Uterus (tissue), 4 donors: ENCODE results near the gene PCNP. TPM values are rescaled to one million over a fixed set of nuclear protein-coding genes. Genes with fewer than 3 reads are reported as not detected.
"Not testable (repeated sequence)": the region's sequence is repeated elsewhere in the genome, so short reads cannot be mapped to it uniquely, and the experiment has no call there.

Experiments
- DNase-seq, 2 donors: peaks; one replicate each; pipeline ENCODE4 v3.0.0-alpha.2; 2019 to 2020
- H3K27ac ChIP-seq, 2 donors: fragments of 200-600 bp; sonication (generic); 1 replicate in 1 of 2; 2 replicates in 1 of 2; pipeline ENCODE4 v1.5.1; 2016 to 2018
- H3K27me3 ChIP-seq, 2 donors: fragments of 200-600 bp; sonication (generic); one replicate each; pipeline ENCODE4 v1.5.1; 2018 to 2019; ENCODE audit warnings: control low read depth in 1 of 2
- H3K36me3 ChIP-seq, 2 donors: fragments of 200-600 bp; sonication (generic); one replicate each; pipeline ENCODE4 v1.5.1; 2019; ENCODE audit warnings: control low read depth in 1 of 2
- H3K4me1 ChIP-seq, 2 donors: fragments of 200-600 bp; sonication (generic); one replicate each; pipeline ENCODE4 v1.5.1; 2018 to 2019; ENCODE audit warnings: control low read depth in 1 of 2
- H3K4me3 ChIP-seq, 2 donors: fragments of 200-600 bp; sonication (generic); 1 replicate in 1 of 2; 2 replicates in 1 of 2; pipeline ENCODE4 v1.5.1; 2018 to 2019; ENCODE audit warnings: mild to moderate bottlenecking in 1 of 2
- H3K9me3 ChIP-seq, 2 donors: fragments of 200-600 bp; sonication (generic); one replicate each; pipeline ENCODE4 v1.5.1; 2019; ENCODE audit warnings: control low read depth in 1 of 2
- POLR2A ChIP-seq, 2 donors: fragments of 450-650 bp; IDR thresholded peaks; one replicate each; pipeline ENCODE4 v1.6.1; 2016; ENCODE audit warnings: antibody characterized with exemption in 2 of 2, mild to moderate bottlenecking in 1 of 2, moderate library complexity in 1 of 2
- intact Hi-C: fragments of 100-400 bp; cut with DNase I; formaldehyde crosslinking; loops from one replicate; pipeline ENCODE4 v1.15.1; 2023; ENCODE audit warnings: low total_unique reads
- total RNA-seq, 4 donors: library from RNA; depleted of rRNA in 3 of 4; stranded (reverse); fragments of >200 nt in 3 of 4; gene quantifications; one replicate each; pipeline versions ENCODE4 v1.1.0 to v1.2.4, GENCODE V29; 2014 to 2023
- TF ChIP-seq, protein P1 (sequence below), 4 experiments: fragments of 200-600 bp in 2 of 4; fragments of 450-650 bp in 2 of 4; sonication (generic) in 2 of 4; IDR thresholded peaks; one replicate each; pipeline ENCODE4 v1.5.1; 2016 to 2019; ENCODE audit warnings: antibody characterized with exemption in 4 of 4, mild to moderate bottlenecking in 2 of 4, moderate library complexity in 1 of 4
- donor health status: DM: yes; HTN: yes; CAD: no.

Gene PCNP
- total RNA-seq, 4 donors from 2014 or later: 66.6 to 218 (median 203) TPM

GRCh38 chr3:101624857-101625256 lies 50.9 kb downstream of the PCNP start:
- TF ChIP-seq POLR2A (IDR thresholded peaks at IDR 0.05): no peak
- Histone ChIP-seq H3K27ac (no peak overlapping the region), H3K27me3 (no peaks in the 10 kb centered on the region), H3K4me3 (no peak overlapping the region), H3K4me1 (no peaks in the 10 kb centered on the region), H3K36me3 (no peaks in the 10 kb centered on the region), H3K9me3 (no peaks in the 10 kb centered on the region)
- DNase-seq: no peak
- intact Hi-C loops: no loop called here

DNA sequence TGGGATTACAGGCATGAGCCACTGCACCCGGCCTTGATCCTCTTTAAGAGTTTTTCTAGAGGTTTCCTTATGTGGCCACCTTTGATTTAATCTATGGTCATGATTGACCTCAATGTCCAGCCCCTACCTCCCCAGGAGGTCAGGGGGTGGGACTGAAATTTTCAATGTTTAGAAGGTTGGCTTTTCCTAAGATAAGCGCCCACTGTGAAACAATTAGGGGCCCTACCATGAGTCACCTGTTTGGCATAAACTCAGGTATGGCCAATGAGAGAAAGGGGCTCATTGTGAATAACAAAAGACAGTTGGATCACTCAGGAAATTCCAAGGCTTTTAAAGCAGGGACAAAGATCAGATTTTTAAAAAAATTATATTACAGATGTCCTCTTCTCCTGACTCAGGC lies 51.9 kb downstream of the PCNP start:
- intact Hi-C loops: no loop called here
- DNase-seq: no peak
- no peaks in the 10 kb centered on the region for H3K36me3 ChIP-seq
- no peaks in the 10 kb centered on the region for H3K9me3 ChIP-seq
- no peak overlapping the region for H3K27ac ChIP-seq
- no peak for TF ChIP-seq POLR2A (IDR thresholded peaks at IDR 0.05)
- TF ChIP-seq, protein P1, sequence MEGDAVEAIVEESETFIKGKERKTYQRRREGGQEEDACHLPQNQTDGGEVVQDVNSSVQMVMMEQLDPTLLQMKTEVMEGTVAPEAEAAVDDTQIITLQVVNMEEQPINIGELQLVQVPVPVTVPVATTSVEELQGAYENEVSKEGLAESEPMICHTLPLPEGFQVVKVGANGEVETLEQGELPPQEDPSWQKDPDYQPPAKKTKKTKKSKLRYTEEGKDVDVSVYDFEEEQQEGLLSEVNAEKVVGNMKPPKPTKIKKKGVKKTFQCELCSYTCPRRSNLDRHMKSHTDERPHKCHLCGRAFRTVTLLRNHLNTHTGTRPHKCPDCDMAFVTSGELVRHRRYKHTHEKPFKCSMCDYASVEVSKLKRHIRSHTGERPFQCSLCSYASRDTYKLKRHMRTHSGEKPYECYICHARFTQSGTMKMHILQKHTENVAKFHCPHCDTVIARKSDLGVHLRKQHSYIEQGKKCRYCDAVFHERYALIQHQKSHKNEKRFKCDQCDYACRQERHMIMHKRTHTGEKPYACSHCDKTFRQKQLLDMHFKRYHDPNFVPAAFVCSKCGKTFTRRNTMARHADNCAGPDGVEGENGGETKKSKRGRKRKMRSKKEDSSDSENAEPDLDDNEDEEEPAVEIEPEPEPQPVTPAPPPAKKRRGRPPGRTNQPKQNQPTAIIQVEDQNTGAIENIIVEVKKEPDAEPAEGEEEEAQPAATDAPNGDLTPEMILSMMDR (IDR thresholded peaks at IDR 0.05): no peak
- H3K27me3 ChIP-seq: no peaks in the 10 kb centered on the region
- H3K4me1 ChIP-seq: no peaks in the 10 kb centered on the region
- H3K4me3 ChIP-seq: no peak overlapping the region

- no peaks in the 10 kb centered on the region for H3K36me3 ChIP-seq
- H3K9me3 ChIP-seq: no peaks in the 10 kb centered on the region
- DNase-seq: no peak
- no peaks in the 10 kb centered on the region for H3K4me1 ChIP-seq
- no peak overlapping the region for H3K27ac ChIP-seq
- H3K27me3 ChIP-seq: no peaks in the 10 kb centered on the region
- H3K4me3 ChIP-seq: no peak overlapping the region
- intact Hi-C loops: no loop called here
- TF ChIP-seq, protein P1 (IDR thresholded peaks at IDR 0.05): no peak
- TF ChIP-seq POLR2A (IDR thresholded peaks at IDR 0.05): no peak
These were observed 55.2 kb downstream of the PCNP start for GRCh38 chr3:101629219-101629618.

DNA sequence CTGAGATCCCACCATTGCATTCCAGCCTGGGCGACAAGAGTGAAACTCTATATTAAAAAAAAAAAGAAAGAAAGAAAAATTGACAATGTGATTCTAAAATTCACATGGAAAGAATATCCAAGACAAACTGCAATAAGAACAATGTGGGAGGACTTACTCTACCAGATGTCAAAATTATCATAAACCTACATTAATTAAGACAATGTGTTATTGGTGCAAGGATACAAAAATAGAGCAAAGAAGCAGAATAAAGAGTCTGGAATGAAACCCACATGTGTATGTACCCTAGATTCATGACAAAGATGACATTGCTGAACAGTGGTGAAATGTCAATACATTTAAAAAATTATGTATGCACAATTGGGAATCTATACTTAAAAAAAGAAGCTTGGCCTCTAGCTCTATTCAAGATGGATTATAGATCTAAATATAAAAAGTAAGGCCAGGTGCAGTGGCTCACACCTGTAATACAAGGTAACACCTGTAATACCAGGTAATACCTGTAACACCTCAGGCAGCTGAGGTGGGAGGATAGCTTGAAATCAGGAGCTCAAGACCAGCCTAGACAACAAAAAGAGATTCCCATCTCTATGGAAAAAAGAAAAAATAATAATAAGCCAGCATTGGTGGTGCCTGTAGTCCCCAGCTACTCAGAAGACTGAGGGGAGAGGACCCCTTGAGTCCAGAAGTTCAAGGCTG lies 57.3 kb downstream of the PCNP start:
- intact Hi-C loops: no loop called here
- Histone ChIP-seq H3K27me3 (no peaks in the 10 kb centered on the region), H3K9me3 (no peaks in the 10 kb centered on the region), H3K36me3 (no peaks in the 10 kb centered on the region), H3K4me3 (no peak overlapping the region), H3K4me1 (no peaks in the 10 kb centered on the region), H3K27ac (no peak overlapping the region)
- TF ChIP-seq, protein P1 (IDR thresholded peaks at IDR 0.05): no peak
- TF ChIP-seq POLR2A (IDR thresholded peaks at IDR 0.05): no peak
- no peak for DNase-seq

- H3K9me3 ChIP-seq, H3K4me3 ChIP-seq, H3K4me1 ChIP-seq, H3K36me3 ChIP-seq, intact Hi-C loops, H3K27ac ChIP-seq, DNase-seq, H3K27me3 ChIP-seq: not testable (repeated sequence)
These were observed 58.0 kb downstream of the PCNP start for GRCh38 chr3:101631959-101632358.

GRCh38 chr3:101632586-101632985 lies 58.6 kb downstream of the PCNP start:
- Histone ChIP-seq H3K27me3 (no peaks in the 10 kb centered on the region), H3K9me3 (no peaks in the 10 kb centered on the region), H3K4me3 (no peak overlapping the region), H3K36me3 (no peaks in the 10 kb centered on the region), H3K27ac (no peak overlapping the region), H3K4me1 (no peaks in the 10 kb centered on the region)
- no peak for DNase-seq
- TF ChIP-seq POLR2A (IDR thresholded peaks at IDR 0.05): no peak
- TF ChIP-seq, protein P1 (IDR thresholded peaks at IDR 0.05): no peak
- intact Hi-C loops: no loop called here
